ENCODE measurements around the gene LPIN1. TPM values are rescaled to one million over a fixed set of nuclear protein-coding genes. Genes with fewer than 3 reads are reported as not detected.

The LPIN1 gene
- total RNA-seq, 6 experiments from 2014 or later: 17.5 to 22.9 (median 20.7) TPM

GRCh38 chr2:11720752-11721151, 25.7 kb upstream of the LPIN1 start:
- H3K27me3 Mint-ChIP-seq (ENCODE audit: insufficient read depth): peaks cover 71% of the 10 kb centered on the region
- H3K9me3 Mint-ChIP-seq: no peaks in the 10 kb centered on the region
- H3K27ac Mint-ChIP-seq: no peak overlapping the region

GRCh38 chr2:11722292-11723060, 24.0 kb upstream of the LPIN1 start:
- no peak overlapping the region for H3K4me3 Mint-ChIP-seq
- H3K4me1 Mint-ChIP-seq (ENCODE audit: low read depth): no peaks in the 10 kb centered on the region; the same call in 1 of the 2 replicates
- H3K36me3 Mint-ChIP-seq (ENCODE audit: low read depth): no peaks in the 10 kb centered on the region
- no peak overlapping the region for H3K27ac Mint-ChIP-seq
- H3K9me3 Mint-ChIP-seq: no peaks in the 10 kb centered on the region
- no peak for DNase-seq
- no peak for TF ChIP-seq CTCF (IDR thresholded peaks at IDR 0.05)
- peaks cover 71% of the 10 kb centered on the region for H3K27me3 Mint-ChIP-seq (ENCODE audit: insufficient read depth)

More at GRCh38 chr2:11720752-11721151, 25.7 kb upstream of the LPIN1 start:
- Mint-ChIP-seq H3K4me1 (ENCODE audit: low read depth) (no peaks in the 10 kb centered on the region), H3K36me3 (ENCODE audit: low read depth) (no peaks in the 10 kb centered on the region), H3K4me3 (no peak overlapping the region)
- no peak for DNase-seq
- no peak for TF ChIP-seq CTCF (IDR thresholded peaks at IDR 0.05)

GRCh38 chr2:11723061-11723371, 23.4 kb upstream of the LPIN1 start:
- Mint-ChIP-seq H3K27ac (no peak overlapping the region), H3K27me3 (ENCODE audit: insufficient read depth) (peaks cover 68% of the 10 kb centered on the region), H3K36me3 (ENCODE audit: low read depth) (no peaks in the 10 kb centered on the region), H3K4me3 (no peak overlapping the region), H3K9me3 (no peaks in the 10 kb centered on the region), H3K4me1 (ENCODE audit: low read depth) (no peaks in the 10 kb centered on the region; the same call in 1 of the 2 replicates)
- DNase-seq: no peak
- no peak for TF ChIP-seq CTCF (IDR thresholded peaks at IDR 0.05)

- no peak overlapping the region for H3K27ac Mint-ChIP-seq
- no peaks in the 10 kb centered on the region for H3K9me3 Mint-ChIP-seq
- H3K36me3 Mint-ChIP-seq (ENCODE audit: low read depth): no peaks in the 10 kb centered on the region
- TF ChIP-seq CTCF (IDR thresholded peaks at IDR 0.05): no peak
- H3K4me1 Mint-ChIP-seq (ENCODE audit: low read depth): no peaks in the 10 kb centered on the region; the same call in 1 of the 2 replicates
- H3K27me3 Mint-ChIP-seq (ENCODE audit: insufficient read depth): peaks cover 62% of the 10 kb centered on the region
- DNase-seq: no peak
- H3K4me3 Mint-ChIP-seq: no peak overlapping the region
Observed at GRCh38 chr2:11724151-11724550, 22.3 kb upstream of the LPIN1 start.

GRCh38 chr2:11726384-11726783, 20.0 kb upstream of the LPIN1 start:
- H3K36me3 Mint-ChIP-seq (ENCODE audit: low read depth): no peaks in the 10 kb centered on the region
- no peak for DNase-seq
- TF ChIP-seq CTCF (IDR thresholded peaks at IDR 0.05): no peak
- no peak overlapping the region for H3K4me3 Mint-ChIP-seq
- H3K27me3 Mint-ChIP-seq (ENCODE audit: insufficient read depth): peaks cover 48% of the 10 kb centered on the region
- peaks cover under 1% of the 10 kb centered on the region for H3K4me1 Mint-ChIP-seq (ENCODE audit: low read depth)
- H3K27ac Mint-ChIP-seq: no peak overlapping the region
- no peaks in the 10 kb centered on the region for H3K9me3 Mint-ChIP-seq
